BJ (cell line): ENCODE data around the gene CPNE8. TPM values are rescaled to one million over a fixed set of nuclear protein-coding genes. Genes with fewer than 3 reads are reported as not detected.

Experiments used
- CTCF ChIA-PET: fragments of 350-600 bp; formaldehyde crosslinking; extraction: SDS; loops from one replicate; lab custom pipeline; 2021; ENCODE audit warnings: antibody characterized with exemption, inconsistent platforms; lab: Yijun Ruan, JAX
- POLR2A ChIA-PET: fragments of 300-600 bp; sonication (Branson Sonifier 250); formaldehyde crosslinking; extraction: SDS; loops from one replicate; lab custom pipeline; 2021; ENCODE audit warnings: antibody characterized with exemption; lab: Charles Lee
- DNase-seq: peaks from one replicate; pipeline ENCODE4 v3.0.0-alpha.2; 2011; ENCODE audit warnings: low read depth
- H3K27me3 ChIP-seq: 2 replicates; pipeline ENCODE4 v1.6.0; 2011; ENCODE audit warnings: low read length; ENCODE audit not compliant: control insufficient read depth, insufficient read depth
- H3K36me3 ChIP-seq: 2 replicates; pipeline ENCODE4 v1.5.1; 2011; ENCODE audit warnings: low read length; ENCODE audit not compliant: control insufficient read depth, insufficient read depth
- H3K4me3 ChIP-seq: 2 replicates; pipeline ENCODE4 v1.5.1; 2011; ENCODE audit warnings: low read depth, mild to moderate bottlenecking, control low read depth, low read length
- CTCF ChIP-seq: IDR thresholded peaks from 2 replicates; pipeline ENCODE4 v1.5.1; 2011; ENCODE audit warnings: low read depth, mild to moderate bottlenecking, control low read depth, inconsistent platforms, low read length, moderate library complexity; ENCODE audit not compliant: insufficient read depth
- polyA plus RNA-seq: library from polyadenylated mRNA; depleted of rRNA; stranded (reverse); fragments of >200 nt; gene quantifications from 2 replicates; pipeline ENCODE4 v1.2.3, GENCODE V29; 2011

The CPNE8 gene
- polyA plus RNA-seq, 1 experiment, result 0.47 TPM

GRCh38 chr12:38628288-38628687 lies 277.1 kb downstream of the CPNE8 start:
- CTCF ChIA-PET, result no interaction called here
- no peaks in the 10 kb centered on the region for H3K27me3 ChIP-seq
- no peak for DNase-seq
- POLR2A ChIA-PET, result no interaction called here
- no peaks in the 10 kb centered on the region for H3K36me3 ChIP-seq
- H3K4me3 ChIP-seq, result no peak overlapping the region
- no peak for TF ChIP-seq CTCF

GRCh38 chr12:38625306-38625705 lies 280.1 kb downstream of the CPNE8 start:
- Histone ChIP-seq H3K36me3 (no peaks in the 10 kb centered on the region), H3K4me3 (no peak overlapping the region), H3K27me3 (no peaks in the 10 kb centered on the region)
- CTCF ChIA-PET, result no interaction called here
- DNase-seq, result no peak
- no peak for TF ChIP-seq CTCF
- POLR2A ChIA-PET, result no interaction called here

GRCh38 chr12:38614171-38614570 lies 291.2 kb downstream of the CPNE8 start:
- Histone ChIP-seq H3K4me3 (no peak overlapping the region), H3K27me3 (no peaks in the 10 kb centered on the region), H3K36me3 (no peaks in the 10 kb centered on the region)
- DNase-seq, result no peak
- ChIA-PET CTCF (no interaction called here), POLR2A (no interaction called here)
- no peak for TF ChIP-seq CTCF

GRCh38 chr12:38610808-38611350 lies 294.5 kb downstream of the CPNE8 start:
- Histone ChIP-seq H3K27me3 (no peaks in the 10 kb centered on the region), H3K36me3 (no peaks in the 10 kb centered on the region), H3K4me3 (no peak overlapping the region)
- DNase-seq, result no peak
- CTCF ChIA-PET, result no interaction called here
- TF ChIP-seq CTCF, result no peak
- POLR2A ChIA-PET, result no interaction called here

GRCh38 chr12:38607295-38607694 lies 298.1 kb downstream of the CPNE8 start:
- CTCF ChIA-PET, result no interaction called here
- no peaks in the 10 kb centered on the region for H3K36me3 ChIP-seq
- H3K27me3 ChIP-seq, result no peaks in the 10 kb centered on the region
- H3K4me3 ChIP-seq, result no peak overlapping the region
- TF ChIP-seq CTCF, result no peak
- POLR2A ChIA-PET, result no interaction called here
- DNase-seq, result no peak
